ENCODE measurements around the gene SLC43A2.
A peak's percentile ranks its signal among the peaks of the same experiment; 100 is the strongest.
"Not testable (repeated sequence)": the region's sequence is repeated elsewhere in the genome, so short reads cannot be mapped to it uniquely, and the experiment has no call there.

SLC43A2 gene

DNA sequence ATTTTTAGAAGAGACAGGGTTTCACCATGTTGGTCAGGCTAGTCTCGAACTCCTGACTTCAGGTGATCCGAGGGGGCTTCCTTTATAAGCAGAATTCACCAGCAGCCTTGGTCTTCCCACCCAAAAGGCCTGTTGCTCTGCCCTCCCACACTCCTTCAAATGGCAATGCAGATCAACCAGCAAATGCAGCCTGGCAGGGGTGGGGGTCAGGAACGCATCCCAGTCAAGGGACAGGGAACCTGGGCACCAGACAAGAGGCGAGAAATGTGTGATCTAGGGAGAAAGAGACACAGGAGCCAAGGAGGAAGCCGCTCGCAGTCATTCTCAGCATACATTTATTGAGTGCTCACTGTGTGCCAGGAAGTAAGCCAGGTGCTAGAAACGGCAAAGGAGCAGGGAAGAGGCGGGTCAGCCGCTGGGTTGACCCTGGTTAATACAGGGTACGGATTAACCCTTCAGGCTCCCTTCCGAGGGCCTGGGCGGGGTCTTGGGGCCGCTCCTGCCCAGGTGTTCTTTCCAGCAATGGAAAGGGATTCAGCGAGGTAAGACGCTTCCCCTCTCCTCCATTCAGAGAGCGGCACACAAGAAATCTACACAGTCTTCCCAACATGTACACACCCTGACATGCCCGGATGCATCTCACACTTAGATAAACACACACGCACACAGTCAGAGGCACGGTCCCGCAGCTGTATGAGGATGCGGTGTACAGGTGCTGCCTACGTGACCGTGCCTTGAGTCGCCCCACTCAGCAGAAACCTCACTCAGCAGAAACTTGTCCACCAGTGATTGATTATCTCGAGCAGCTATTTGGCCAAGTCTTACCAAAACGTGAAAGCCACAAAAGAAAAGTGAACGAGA lies 59.5 kb downstream of the SLC43A2 start:
- no peak for FAIRE-seq
- no peak for DNase-seq (ENCODE audit: insufficient read length, low spot score)
- no peak for TF ChIP-seq POU2F2 (IDR thresholded peaks at IDR 0.05; ENCODE audit: low read depth, low read length)
- no peak for TF ChIP-seq TAF1 (IDR thresholded peaks at IDR 0.05; ENCODE audit: low read depth, low read length)
- TF ChIP-seq PAX5 (IDR thresholded peaks at IDR 0.05; ENCODE audit: insufficient read depth, low read length, severe bottlenecking), result no peak
- TF ChIP-seq POLR2A (IDR thresholded peaks at IDR 0.05; ENCODE audit: low read depth, low read length), result no peak
- no peak for TF ChIP-seq POLR2AphosphoS5 (IDR thresholded peaks at IDR 0.05; ENCODE audit: low read depth, low read length)
- TF ChIP-seq SPI1 (IDR thresholded peaks at IDR 0.05; ENCODE audit: low read depth, low read length), result no peak

DNA sequence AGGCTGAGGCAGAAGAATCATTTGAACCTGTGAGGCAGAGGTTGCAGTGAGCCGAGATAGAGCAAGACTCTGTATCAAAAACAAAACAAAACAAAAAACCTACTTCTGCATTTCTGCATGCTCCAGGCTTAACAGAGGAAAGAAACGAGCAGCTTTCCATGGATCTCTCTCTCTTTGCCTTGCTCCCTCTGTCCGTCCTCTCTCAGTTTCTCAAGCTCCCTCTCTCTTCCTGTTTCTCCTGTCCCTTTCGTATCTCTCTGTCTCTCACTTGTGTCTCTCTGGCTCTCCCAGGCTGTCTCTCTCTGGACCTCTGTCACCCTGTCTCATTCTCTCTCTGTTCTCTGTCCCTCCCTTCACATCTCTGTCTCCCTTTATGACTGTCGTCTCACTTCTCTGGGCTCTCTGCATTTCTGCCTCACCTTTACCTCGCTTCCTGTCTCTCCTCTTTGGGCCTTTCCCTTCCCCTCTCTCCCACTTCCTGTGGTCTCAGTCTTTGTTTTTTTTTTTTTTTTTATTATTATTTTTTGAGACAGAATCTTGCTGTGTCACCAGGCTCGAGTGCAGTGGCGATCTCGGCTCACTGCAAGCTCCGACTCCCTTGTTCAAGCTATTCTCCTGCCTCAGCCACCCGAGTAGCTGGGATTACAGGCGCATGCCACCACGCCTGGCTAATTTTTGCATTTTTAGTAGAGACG lies 62.0 kb downstream of the SLC43A2 start:
- TF ChIP-seq SPI1 (IDR thresholded peaks at IDR 0.05; ENCODE audit: low read depth, low read length) (peak; percentile 43; the same call in 1 of the 2 replicates), TAF1 (IDR thresholded peaks at IDR 0.05; ENCODE audit: low read depth, low read length) (no peak), POLR2A (IDR thresholded peaks at IDR 0.05; ENCODE audit: low read depth, low read length) (peak; percentile 61)
- FAIRE-seq (peak; percentile 55), DNase-seq (ENCODE audit: insufficient read length, low spot score) (peak; percentile 55)

DNA sequence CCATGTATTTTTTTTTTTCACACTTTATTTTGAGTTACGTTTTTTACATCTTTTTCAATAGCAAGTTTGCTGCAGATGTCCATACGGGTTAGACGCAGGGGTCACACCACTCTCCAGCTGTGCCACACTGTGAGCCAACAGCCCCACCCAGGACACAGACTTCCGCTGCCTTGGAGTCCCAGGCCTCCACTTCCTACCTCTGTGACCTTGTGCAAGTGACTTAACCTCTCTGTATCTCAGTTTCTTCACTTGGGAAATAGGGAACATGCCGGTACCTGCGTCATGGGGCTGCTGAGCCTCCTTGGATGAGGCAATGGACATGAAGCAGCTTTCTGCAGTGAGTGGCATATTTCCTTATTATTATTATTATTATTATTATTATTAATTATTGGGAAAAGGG lies 62.8 kb downstream of the SLC43A2 start:
- DNase-seq (ENCODE audit: insufficient read length, low spot score) (no peak), FAIRE-seq (no peak)
- TF ChIP-seq POU2F2 (IDR thresholded peaks at IDR 0.05; ENCODE audit: low read depth, low read length), result no peak
- no peak for TF ChIP-seq TAF1 (IDR thresholded peaks at IDR 0.05; ENCODE audit: low read depth, low read length)
- TF ChIP-seq POLR2AphosphoS5 (IDR thresholded peaks at IDR 0.05; ENCODE audit: low read depth, low read length), result no peak
- no peak for TF ChIP-seq SPI1 (IDR thresholded peaks at IDR 0.05; ENCODE audit: low read depth, low read length)
- no peak for TF ChIP-seq POLR2A (IDR thresholded peaks at IDR 0.05; ENCODE audit: low read depth, low read length)
- no peak for TF ChIP-seq PAX5 (IDR thresholded peaks at IDR 0.05; ENCODE audit: insufficient read depth, low read length, severe bottlenecking)

DNA sequence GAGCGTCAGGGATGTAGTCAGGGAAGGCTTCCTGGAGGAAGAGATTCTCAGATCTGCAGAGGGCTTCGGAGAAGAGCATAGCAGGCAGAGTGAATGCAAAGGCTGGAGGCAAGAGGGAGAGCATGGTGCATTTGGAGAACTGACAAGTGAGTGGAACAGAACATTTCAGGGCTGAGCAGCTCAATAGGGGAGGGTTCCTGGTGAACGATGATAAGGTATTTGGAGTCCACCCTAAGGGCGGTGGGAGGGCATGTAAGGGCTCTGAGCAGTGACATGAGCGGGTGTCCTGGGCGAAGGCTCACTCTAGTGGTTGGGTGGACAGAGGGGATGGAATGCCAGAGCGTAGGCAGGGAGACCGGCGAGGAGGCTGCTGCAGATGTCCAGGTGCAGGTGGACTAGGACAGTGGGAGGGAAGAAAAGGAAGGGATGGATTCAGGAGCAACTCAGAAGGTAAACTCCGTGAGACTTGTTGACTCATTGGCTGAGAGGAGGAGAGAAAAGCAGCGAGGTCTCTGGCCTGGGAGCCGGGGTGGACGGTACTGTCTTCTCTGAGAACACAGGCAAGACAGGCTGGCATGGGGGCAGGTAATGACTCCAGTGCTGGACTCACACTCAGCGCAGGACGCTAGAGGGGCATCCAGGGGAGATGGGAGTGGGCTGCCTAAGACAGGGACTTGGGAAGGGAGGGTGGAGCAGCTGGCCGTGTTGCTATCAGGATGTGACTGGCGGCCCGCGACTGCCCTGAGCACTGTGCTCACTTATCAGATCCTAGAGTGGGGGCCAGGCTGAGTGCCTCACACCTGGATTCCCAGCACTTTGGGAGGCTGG lies 64.6 kb downstream of the SLC43A2 start:
- TF ChIP-seq PAX5 (IDR thresholded peaks at IDR 0.05; ENCODE audit: insufficient read depth, low read length, severe bottlenecking) (no peak), SPI1 (IDR thresholded peaks at IDR 0.05; ENCODE audit: low read depth, low read length) (no peak), TAF1 (IDR thresholded peaks at IDR 0.05; ENCODE audit: low read depth, low read length) (no peak), POLR2AphosphoS5 (IDR thresholded peaks at IDR 0.05; ENCODE audit: low read depth, low read length) (no peak), POLR2A (IDR thresholded peaks at IDR 0.05; ENCODE audit: low read depth, low read length) (no peak), POU2F2 (IDR thresholded peaks at IDR 0.05; ENCODE audit: low read depth, low read length) (no peak)
- FAIRE-seq (no peak), DNase-seq (ENCODE audit: insufficient read length, low spot score) (no peak)

DNA sequence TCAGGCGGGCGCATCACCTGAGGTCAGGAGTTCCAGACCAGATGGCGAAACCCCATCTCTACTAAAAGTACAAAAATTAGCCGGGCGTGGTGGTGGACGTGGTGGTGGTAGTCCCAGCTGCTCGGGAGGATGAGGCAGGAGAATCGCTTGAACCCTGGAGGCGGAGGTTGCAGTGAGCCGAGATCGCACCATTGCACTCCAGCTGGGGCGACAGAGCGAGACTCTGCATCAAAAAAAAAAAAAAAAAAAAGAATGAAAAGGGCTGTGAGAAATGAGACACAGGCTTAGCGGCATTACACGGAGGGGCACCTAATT lies 65.2 kb downstream of the SLC43A2 start:
- not testable (repeated sequence) for FAIRE-seq; DNase-seq (ENCODE audit: insufficient read length, low spot score)

DNA sequence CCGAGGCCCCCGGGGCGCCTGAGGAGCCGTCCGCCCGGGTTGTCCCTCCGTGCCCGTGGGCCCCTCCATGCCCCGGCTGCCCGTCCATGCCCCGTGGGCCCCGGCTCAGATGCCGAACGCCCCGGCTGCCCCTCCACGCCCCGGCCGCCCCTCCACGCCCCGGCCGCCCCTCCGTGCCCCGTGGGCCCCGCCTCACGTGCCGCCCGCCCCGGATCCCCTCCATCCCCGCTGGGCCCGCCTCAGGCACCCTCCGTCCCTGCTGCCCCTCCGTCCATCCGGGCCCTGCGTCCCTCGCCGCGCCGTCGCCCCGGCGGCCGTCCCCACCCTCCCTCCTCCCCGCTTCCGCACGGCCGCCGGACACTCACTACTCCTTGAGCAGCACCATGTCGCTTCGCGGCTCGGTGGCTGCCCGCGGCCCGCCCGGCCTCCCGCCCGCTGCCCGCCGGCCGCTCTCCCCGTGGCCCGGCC lies 66.4 kb downstream of the SLC43A2 start:
- DNase-seq (ENCODE audit: insufficient read length, low spot score) (peak; percentile 53), FAIRE-seq (no peak)
- TF ChIP-seq SPI1 (IDR thresholded peaks at IDR 0.05; ENCODE audit: low read depth, low read length) (no peak), POLR2AphosphoS5 (IDR thresholded peaks at IDR 0.05; ENCODE audit: low read depth, low read length) (no peak), PAX5 (IDR thresholded peaks at IDR 0.05; ENCODE audit: insufficient read depth, low read length, severe bottlenecking) (no peak), POLR2A (IDR thresholded peaks at IDR 0.05; ENCODE audit: low read depth, low read length) (no peak), TAF1 (IDR thresholded peaks at IDR 0.05; ENCODE audit: low read depth, low read length) (no peak), POU2F2 (IDR thresholded peaks at IDR 0.05; ENCODE audit: low read depth, low read length) (no peak)

DNA sequence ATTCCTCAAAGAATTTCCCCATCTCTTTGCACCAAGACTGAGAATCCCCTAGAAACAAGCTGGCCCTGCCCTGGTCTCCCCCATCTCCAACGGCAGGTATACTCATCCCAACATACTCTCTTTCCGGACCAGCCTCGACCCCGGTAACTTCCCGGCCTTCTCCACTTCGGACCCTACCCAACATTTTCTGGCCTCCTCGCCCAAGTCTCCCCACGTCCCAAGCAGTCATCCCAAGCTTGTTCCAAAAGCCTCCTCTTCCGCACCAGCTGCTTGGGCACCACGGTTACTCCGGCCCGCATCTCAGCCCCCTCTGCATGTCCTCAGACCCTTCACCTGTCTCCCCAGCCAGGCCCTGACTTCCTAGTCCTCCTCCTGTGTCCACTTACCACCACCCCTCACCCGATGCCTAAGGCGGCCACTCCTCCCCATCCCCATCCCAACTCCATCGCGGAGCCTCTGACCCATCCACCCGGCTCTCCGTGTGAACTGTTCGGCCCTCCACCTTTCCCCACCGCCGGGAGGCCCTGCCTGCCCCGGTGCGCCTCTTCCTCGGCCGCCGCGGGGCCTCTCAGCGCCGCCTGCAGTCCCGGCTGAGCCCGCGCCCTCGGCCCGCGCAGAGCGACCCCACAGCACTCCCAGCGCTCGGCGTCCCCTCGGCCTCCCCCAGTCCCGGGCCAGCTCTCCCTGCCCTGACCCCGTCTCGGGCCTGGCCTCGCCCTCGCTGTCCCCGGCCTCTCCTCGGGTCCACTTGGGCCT lies 67.0 kb downstream of the SLC43A2 start:
- DNase-seq (ENCODE audit: insufficient read length, low spot score), result peak; percentile 60
- peak; percentile 13 for FAIRE-seq
- TF ChIP-seq SPI1 (IDR thresholded peaks at IDR 0.05; ENCODE audit: low read depth, low read length) (no peak), POU2F2 (IDR thresholded peaks at IDR 0.05; ENCODE audit: low read depth, low read length) (no peak), POLR2AphosphoS5 (IDR thresholded peaks at IDR 0.05; ENCODE audit: low read depth, low read length) (no peak), TAF1 (IDR thresholded peaks at IDR 0.05; ENCODE audit: low read depth, low read length) (no peak), POLR2A (IDR thresholded peaks at IDR 0.05; ENCODE audit: low read depth, low read length) (no peak), PAX5 (IDR thresholded peaks at IDR 0.05; ENCODE audit: insufficient read depth, low read length, severe bottlenecking) (no peak)

DNA sequence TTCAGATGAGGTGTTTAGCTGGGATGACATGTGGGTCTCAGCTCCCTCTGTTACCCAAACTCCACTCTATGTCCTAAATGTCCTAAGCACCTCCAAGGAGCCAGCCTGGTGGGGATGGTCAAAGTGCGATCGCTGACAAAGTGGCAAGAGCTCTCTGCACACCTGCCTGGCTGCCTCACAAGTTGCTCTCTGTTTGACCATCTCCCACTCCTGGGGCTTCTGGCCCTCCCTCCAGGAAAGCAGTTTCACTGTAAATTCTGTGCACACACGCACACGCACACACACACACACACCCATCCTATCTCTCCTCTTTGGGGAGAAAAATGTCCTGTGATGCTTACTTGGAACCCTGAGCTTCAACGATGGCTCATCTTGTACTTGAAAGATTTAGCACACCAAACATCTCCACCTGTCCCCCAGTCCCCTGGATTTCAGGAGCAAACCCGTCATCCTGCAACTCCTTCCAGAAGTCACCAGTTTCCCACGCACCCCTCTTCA lies 67.7 kb downstream of the SLC43A2 start:
- TF ChIP-seq TAF1 (IDR thresholded peaks at IDR 0.05; ENCODE audit: low read depth, low read length) (no peak), SPI1 (IDR thresholded peaks at IDR 0.05; ENCODE audit: low read depth, low read length) (no peak), POLR2AphosphoS5 (IDR thresholded peaks at IDR 0.05; ENCODE audit: low read depth, low read length) (no peak), POLR2A (IDR thresholded peaks at IDR 0.05; ENCODE audit: low read depth, low read length) (no peak), PAX5 (IDR thresholded peaks at IDR 0.05; ENCODE audit: insufficient read depth, low read length, severe bottlenecking) (no peak), POU2F2 (IDR thresholded peaks at IDR 0.05; ENCODE audit: low read depth, low read length) (no peak)
- FAIRE-seq (no peak), DNase-seq (ENCODE audit: insufficient read length, low spot score) (no peak)
